SK-N-SH treated with all-trans-retinoic acid at 6 μM for 48 hours (cell line): ENCODE measurements around the gene EML4.

Source experiments
- ATAC-seq: fragments of 200-7000 bp; cut with Tn5 transposase; 3 replicates; pipeline ENCODE4 v1.9.1; 2020; ENCODE audit warnings: mild to moderate bottlenecking, moderate library complexity
- ARNTL ChIP-seq: fragments of 450-650 bp; formaldehyde crosslinking; IDR thresholded peaks from 2 replicates; pipeline ENCODE4 v1.5.0; 2020; ENCODE audit warnings: low read depth, mild to moderate bottlenecking, moderate library complexity, borderline replicate concordance
- BACH2 ChIP-seq: fragments of 250-450 bp; sonication (Bioruptor Pico); IDR thresholded peaks from 2 replicates; pipeline ENCODE4 v1.9.0; 2021; ENCODE audit warnings: mild to moderate bottlenecking, borderline replicate concordance
- CREB5 ChIP-seq: fragments of 250-450 bp; sonication (Bioruptor Pico); IDR thresholded peaks from 2 replicates; pipeline ENCODE4 v1.5.1; 2020; ENCODE audit warnings: low read depth, mild to moderate bottlenecking, moderate library complexity
- CSDC2 ChIP-seq: fragments of 250-450 bp; sonication (Bioruptor Pico); IDR thresholded peaks from 2 replicates; pipeline ENCODE4 v1.5.0; 2020; ENCODE audit warnings: mild to moderate bottlenecking, moderate library complexity
- CSRNP3 ChIP-seq: fragments of 250-450 bp; sonication (Bioruptor Pico); IDR thresholded peaks from 2 replicates; pipeline ENCODE4 v1.5.1; 2021; ENCODE audit warnings: mild to moderate bottlenecking, moderate library complexity
- ESRRG ChIP-seq: fragments of 250-450 bp; sonication (Bioruptor Pico); IDR thresholded peaks from 2 replicates; pipeline ENCODE4 v1.6.1; 2021; ENCODE audit warnings: mild to moderate bottlenecking
- GLIS3 ChIP-seq: fragments of 250-450 bp; sonication (Bioruptor Pico); IDR thresholded peaks from 2 replicates; pipeline ENCODE4 v1.5.0; 2020; ENCODE audit warnings: mild to moderate bottlenecking, moderate library complexity
- ISL1 ChIP-seq: fragments of 250-450 bp; sonication (Bioruptor Pico); IDR thresholded peaks from 2 replicates; pipeline ENCODE4 v2.1.2; 2022; ENCODE audit warnings: mild to moderate bottlenecking, moderate library complexity
- OSR1 ChIP-seq: fragments of 250-450 bp; sonication (Bioruptor Pico); IDR thresholded peaks from 2 replicates; pipeline ENCODE4 v1.8.0; 2022; ENCODE audit warnings: moderate library complexity, mild to moderate bottlenecking, inconsistent platforms
- PATZ1 ChIP-seq: fragments of 250-450 bp; sonication (Bioruptor Pico); IDR thresholded peaks from 2 replicates; pipeline ENCODE4 v1.8.0; 2020; ENCODE audit warnings: mild to moderate bottlenecking, moderate library complexity, borderline replicate concordance
- POU6F1 ChIP-seq: fragments of 250-450 bp; sonication (Bioruptor Pico); IDR thresholded peaks from 2 replicates; pipeline ENCODE4 v1.8.0; 2021; ENCODE audit warnings: low read depth, mild to moderate bottlenecking, moderate library complexity, borderline replicate concordance
- PPARA ChIP-seq: fragments of 250-450 bp; sonication (Bioruptor Pico); IDR thresholded peaks from 2 replicates; pipeline ENCODE4 v1.5.0; 2020; ENCODE audit warnings: mild to moderate bottlenecking, borderline replicate concordance
- RARB ChIP-seq: fragments of 250-450 bp; sonication (Bioruptor Pico); IDR thresholded peaks from 2 replicates; pipeline ENCODE4 v1.8.0; 2021; ENCODE audit warnings: mild to moderate bottlenecking, moderate library complexity
- SNAI2 ChIP-seq: fragments of 250-450 bp; sonication (Bioruptor Pico); IDR thresholded peaks from 2 replicates; pipeline ENCODE4 v1.5.0; 2020; ENCODE audit warnings: mild to moderate bottlenecking, moderate library complexity
- TCF4 ChIP-seq: fragments of 250-450 bp; sonication (Bioruptor Pico); IDR thresholded peaks from 2 replicates; pipeline ENCODE4 v1.8.0; 2021; ENCODE audit warnings: mild to moderate bottlenecking, moderate library complexity, borderline replicate concordance
- TOX ChIP-seq: fragments of 250-450 bp; sonication (Bioruptor Pico); IDR thresholded peaks from 2 replicates; pipeline ENCODE4 v1.8.0; 2021; ENCODE audit warnings: mild to moderate bottlenecking, moderate library complexity, borderline replicate concordance
- TSHZ2 ChIP-seq: fragments of 250-450 bp; sonication (Bioruptor Pico); IDR thresholded peaks from 2 replicates; pipeline ENCODE4 v1.5.0; 2020; ENCODE audit warnings: mild to moderate bottlenecking, moderate library complexity
- ZC3H10 ChIP-seq: fragments of 250-450 bp; sonication (Bioruptor Pico); IDR thresholded peaks from 2 replicates; pipeline ENCODE4 v1.5.1; 2021; ENCODE audit warnings: mild to moderate bottlenecking, moderate library complexity
- ZFP3 ChIP-seq: fragments of 250-450 bp; sonication (Bioruptor Pico); IDR thresholded peaks from 2 replicates; pipeline ENCODE4 v1.5.0; 2020; ENCODE audit warnings: mild to moderate bottlenecking, moderate library complexity
- ZFP30 ChIP-seq: fragments of 450-650 bp; formaldehyde crosslinking; IDR thresholded peaks from 2 replicates; pipeline ENCODE4 v1.5.0; 2022; ENCODE audit warnings: mild to moderate bottlenecking, moderate library complexity
- ZNF565 ChIP-seq: fragments of 450-650 bp; formaldehyde crosslinking; conservative IDR thresholded peaks from 2 replicates; pipeline ENCODE4 v1.5.0; 2020; ENCODE audit warnings: low read depth, mild to moderate bottlenecking, moderate library complexity
- ZNF70 ChIP-seq: fragments of 450-650 bp; formaldehyde crosslinking; IDR thresholded peaks from 2 replicates; pipeline ENCODE4 v1.5.0; 2020; ENCODE audit warnings: mild to moderate bottlenecking, moderate library complexity
- ZNF8 ChIP-seq: fragments of 450-650 bp; formaldehyde crosslinking; IDR thresholded peaks from 2 replicates; pipeline ENCODE4 v1.5.0; 2020; ENCODE audit warnings: mild to moderate bottlenecking, moderate library complexity

The EML4 gene

GRCh38 chr2:42340938-42341636, 171.9 kb downstream of the EML4 start:
- no peak for ATAC-seq
- TF ChIP-seq TOX (CRISPR knock-in tag) (no peak), TCF4 (CRISPR knock-in tag) (no peak), ZFP3 (CRISPR knock-in tag) (no peak), PATZ1 (CRISPR knock-in tag) (no peak), ZNF565 (CRISPR knock-in tag) (no peak), ISL1 (CRISPR knock-in tag) (no peak), PPARA (CRISPR knock-in tag) (no peak), SNAI2 (no peak), BACH2 (no peak), ZNF8 (no peak), TSHZ2 (CRISPR knock-in tag) (no peak), ESRRG (no peak), POU6F1 (CRISPR knock-in tag) (no peak), ZC3H10 (CRISPR knock-in tag) (no peak), CREB5 (no peak), RARB (CRISPR knock-in tag) (no peak), GLIS3 (CRISPR knock-in tag) (no peak)

- ATAC-seq = peak; percentile 85
- no peak for TF ChIP-seq ESRRG
- TF ChIP-seq ZNF8 = 0 out of 2 replicates have a peak, but pooled peaks have one; percentile 5
- TF ChIP-seq POU6F1 (CRISPR knock-in tag) = no peak
- TF ChIP-seq CSDC2 (CRISPR knock-in tag) = no peak
- no peak for TF ChIP-seq TOX (CRISPR knock-in tag)
- TF ChIP-seq CSRNP3 (CRISPR knock-in tag) = no peak
- TF ChIP-seq ISL1 (CRISPR knock-in tag) = peak; percentile 81
- TF ChIP-seq TCF4 (CRISPR knock-in tag) = no peak
- no peak for TF ChIP-seq PATZ1 (CRISPR knock-in tag)
- TF ChIP-seq CREB5 = peak; percentile 13; the same call in 1 of the 2 replicates
- TF ChIP-seq GLIS3 (CRISPR knock-in tag) = no peak
- TF ChIP-seq ZNF70 (CRISPR knock-in tag) = no peak
- TF ChIP-seq SNAI2 = peak; percentile 80
- no peak for TF ChIP-seq ZC3H10 (CRISPR knock-in tag)
- no peak for TF ChIP-seq PPARA (CRISPR knock-in tag)
- TF ChIP-seq ARNTL (CRISPR knock-in tag) = no peak
- no peak for TF ChIP-seq RARB (CRISPR knock-in tag)
- TF ChIP-seq ZFP30 (CRISPR knock-in tag) = no peak
- TF ChIP-seq OSR1 (CRISPR knock-in tag) = no peak
- no peak for TF ChIP-seq BACH2
- no peak for TF ChIP-seq ZNF565 (CRISPR knock-in tag)
These were observed 173.1 kb downstream of the EML4 start for GRCh38 chr2:42342061-42342794.
